Measurements from ENCODE around the gene C1orf105. TPM values are rescaled to one million over a fixed set of nuclear protein-coding genes. Genes with fewer than 3 reads are reported as not detected.

C1orf105 gene
- total and polyA plus RNA-seq, 8 donors: 0.37 TPM; not detected in 7

DNA sequence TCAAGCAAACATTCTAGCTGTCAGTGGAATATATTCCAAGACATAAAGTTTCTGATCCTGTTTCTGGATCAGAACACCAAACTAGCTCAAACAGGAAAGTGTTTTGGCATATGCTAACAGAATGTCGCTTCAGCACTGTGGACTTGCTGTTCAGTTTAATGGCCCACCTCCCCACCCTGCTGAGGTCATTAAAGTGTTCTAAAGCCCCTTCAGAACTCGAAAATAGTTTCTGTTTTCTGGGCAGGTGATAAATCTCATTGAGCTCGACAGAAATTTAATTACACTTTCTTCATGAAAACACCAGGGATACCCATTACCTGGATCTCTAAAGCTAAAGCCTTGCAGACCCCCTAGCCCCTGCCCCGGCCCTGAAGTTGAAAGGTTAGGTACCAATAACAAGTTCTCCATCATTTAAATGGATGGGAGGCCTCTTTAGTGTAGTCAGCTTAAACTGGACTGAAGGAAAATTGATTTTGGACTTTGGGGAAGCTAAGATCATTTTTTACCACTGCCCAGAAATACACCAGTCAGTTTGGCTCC lies 3.9 kb upstream of the C1orf105 start:
- H3K4me1 ChIP-seq: no peaks in the 10 kb centered on the region
- no peak overlapping the region for H3K4me3 ChIP-seq
- no peaks in the 10 kb centered on the region for H3K9me3 ChIP-seq
- H3K36me3 ChIP-seq: no peaks in the 10 kb centered on the region
- 74 to 86% (median 79%) methylated on average over 4 of the region's 4 CpGs for WGBS, 5 donors
- no peak for DNase-seq
- intact Hi-C loops (cut with DNase I; ENCODE audit: low total_unique reads): no loop called here
- H3K27me3 ChIP-seq: no peaks in the 10 kb centered on the region
- no peak overlapping the region for H3K27ac ChIP-seq
- no peak for TF ChIP-seq POLR2A (IDR thresholded peaks at IDR 0.05)
- TF ChIP-seq, protein P1, sequence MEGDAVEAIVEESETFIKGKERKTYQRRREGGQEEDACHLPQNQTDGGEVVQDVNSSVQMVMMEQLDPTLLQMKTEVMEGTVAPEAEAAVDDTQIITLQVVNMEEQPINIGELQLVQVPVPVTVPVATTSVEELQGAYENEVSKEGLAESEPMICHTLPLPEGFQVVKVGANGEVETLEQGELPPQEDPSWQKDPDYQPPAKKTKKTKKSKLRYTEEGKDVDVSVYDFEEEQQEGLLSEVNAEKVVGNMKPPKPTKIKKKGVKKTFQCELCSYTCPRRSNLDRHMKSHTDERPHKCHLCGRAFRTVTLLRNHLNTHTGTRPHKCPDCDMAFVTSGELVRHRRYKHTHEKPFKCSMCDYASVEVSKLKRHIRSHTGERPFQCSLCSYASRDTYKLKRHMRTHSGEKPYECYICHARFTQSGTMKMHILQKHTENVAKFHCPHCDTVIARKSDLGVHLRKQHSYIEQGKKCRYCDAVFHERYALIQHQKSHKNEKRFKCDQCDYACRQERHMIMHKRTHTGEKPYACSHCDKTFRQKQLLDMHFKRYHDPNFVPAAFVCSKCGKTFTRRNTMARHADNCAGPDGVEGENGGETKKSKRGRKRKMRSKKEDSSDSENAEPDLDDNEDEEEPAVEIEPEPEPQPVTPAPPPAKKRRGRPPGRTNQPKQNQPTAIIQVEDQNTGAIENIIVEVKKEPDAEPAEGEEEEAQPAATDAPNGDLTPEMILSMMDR (IDR thresholded peaks at IDR 0.05): no peak
- no peak for TF ChIP-seq EP300 (IDR thresholded peaks at IDR 0.05)
- no peak for TF ChIP-seq POLR2AphosphoS5 (IDR thresholded peaks at IDR 0.05)

DNA sequence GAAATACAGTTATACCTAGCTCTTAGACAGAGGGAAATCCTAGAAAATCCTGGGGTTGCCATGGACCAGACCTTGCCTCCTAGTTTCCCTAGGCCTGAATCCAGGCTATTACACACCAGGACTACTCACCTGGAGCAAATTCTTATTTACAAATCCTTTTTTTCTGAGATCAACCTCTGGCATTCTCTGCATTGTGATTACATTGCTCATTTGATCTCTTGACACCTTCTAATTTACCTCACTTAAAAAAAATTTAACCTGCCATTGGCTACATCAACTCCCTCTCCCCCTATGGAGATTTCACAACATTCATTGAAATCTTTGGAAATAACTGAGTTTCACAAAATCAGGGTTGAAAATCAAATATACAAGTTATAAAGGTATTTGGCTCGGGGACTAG lies 2.9 kb upstream of the C1orf105 start:
- Histone ChIP-seq H3K9me3 (no peaks in the 10 kb centered on the region), H3K27ac (no peak overlapping the region), H3K4me3 (no peak overlapping the region), H3K4me1 (peaks cover 0 to 5% (median 0%) of the 10 kb centered on the region in 4 donors), H3K27me3 (no peaks in the 10 kb centered on the region), H3K36me3 (no peaks in the 10 kb centered on the region)
- TF ChIP-seq, protein P1 (IDR thresholded peaks at IDR 0.05): no peak
- TF ChIP-seq POLR2A (IDR thresholded peaks at IDR 0.05) (no peak), POLR2AphosphoS5 (IDR thresholded peaks at IDR 0.05) (no peak), EP300 (IDR thresholded peaks at IDR 0.05) (no peak)
- intact Hi-C loops (cut with DNase I; ENCODE audit: low total_unique reads): no loop called here
- 93 to 100% (median 95%) methylated on average over 1 of the region's 1 CpG for WGBS, 5 donors
- no peak for DNase-seq

DNA sequence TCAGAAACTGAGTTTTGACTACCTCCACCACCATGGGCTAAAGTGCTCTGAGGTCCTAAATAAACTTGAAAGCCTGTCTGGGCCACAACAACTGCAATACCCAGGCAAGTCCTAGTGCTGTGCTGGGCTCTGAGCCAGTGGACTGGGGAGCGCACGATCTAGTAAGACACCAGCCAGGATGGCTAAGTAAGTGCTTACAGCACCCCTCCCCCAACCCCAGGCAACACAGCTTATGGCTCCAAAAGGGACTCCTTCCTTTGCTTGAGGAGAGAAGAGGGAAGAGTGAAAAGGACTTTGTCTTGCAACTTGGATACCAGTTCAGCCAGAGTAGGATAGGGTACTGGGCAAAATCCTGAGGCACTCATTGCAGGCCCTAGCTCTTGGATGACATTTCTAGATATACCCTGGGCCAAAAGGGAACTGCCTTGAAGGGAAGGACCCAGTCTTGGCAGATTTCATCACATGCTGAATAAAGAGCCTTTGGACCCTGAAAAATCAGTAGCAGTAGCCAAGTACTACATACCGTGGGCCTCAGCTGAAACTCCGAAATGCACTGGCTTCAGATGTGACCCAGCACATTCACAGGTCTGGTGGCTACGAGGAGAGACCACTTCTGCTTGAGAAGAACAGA lies 1.6 kb downstream of the C1orf105 start:
- H3K36me3 ChIP-seq: no peaks in the 10 kb centered on the region
- TF ChIP-seq, protein P1 (IDR thresholded peaks at IDR 0.05): no peak
- no peak for TF ChIP-seq POLR2A (IDR thresholded peaks at IDR 0.05)
- TF ChIP-seq EP300 (IDR thresholded peaks at IDR 0.05): no peak
- no peak for TF ChIP-seq POLR2AphosphoS5 (IDR thresholded peaks at IDR 0.05)
- WGBS, 5 donors: 78 to 90% (median 84%) methylated on average over 5 of the region's 5 CpGs
- no peak overlapping the region for H3K4me3 ChIP-seq
- no peak overlapping the region for H3K27ac ChIP-seq
- H3K9me3 ChIP-seq: no peaks in the 10 kb centered on the region
- H3K27me3 ChIP-seq: no peaks in the 10 kb centered on the region
- no peak for DNase-seq
- H3K4me1 ChIP-seq: peaks cover 0 to 5% (median 0%) of the 10 kb centered on the region in 4 donors
- intact Hi-C loops (cut with DNase I; ENCODE audit: low total_unique reads): no loop called here

DNA sequence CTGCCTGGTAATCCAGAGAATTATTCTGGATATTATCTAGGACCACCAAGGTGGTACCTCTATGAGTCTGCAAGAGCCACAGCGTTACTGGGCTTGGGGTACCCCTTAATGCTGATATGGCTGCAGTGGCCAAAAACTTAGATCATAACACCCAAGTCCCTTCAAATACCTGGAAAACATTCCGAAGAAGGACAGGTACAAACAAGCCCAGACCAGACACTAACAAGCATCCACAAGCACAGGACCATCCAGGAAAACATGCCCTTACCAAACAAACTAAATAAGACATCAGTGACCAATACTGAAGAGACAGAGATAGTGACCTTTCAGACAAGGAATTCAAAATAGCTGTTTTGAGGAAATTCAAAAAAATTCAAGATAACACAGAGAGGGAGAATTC lies 2.9 kb downstream of the C1orf105 start:
- Histone ChIP-seq H3K4me3 (no peak overlapping the region), H3K9me3 (no peaks in the 10 kb centered on the region), H3K27ac (no peak overlapping the region), H3K36me3 (no peaks in the 10 kb centered on the region), H3K4me1 (peaks cover 0 to 5% (median 0%) of the 10 kb centered on the region in 4 donors), H3K27me3 (no peaks in the 10 kb centered on the region)
- intact Hi-C loops (cut with DNase I; ENCODE audit: low total_unique reads): no loop called here
- WGBS, 5 donors: 95 to 100% (median 98%) methylated on average over 2 of the region's 2 CpGs
- DNase-seq: no peak
- TF ChIP-seq, protein P1 (IDR thresholded peaks at IDR 0.05): no peak
- TF ChIP-seq POLR2AphosphoS5 (IDR thresholded peaks at IDR 0.05) (no peak), POLR2A (IDR thresholded peaks at IDR 0.05) (no peak), EP300 (IDR thresholded peaks at IDR 0.05) (no peak)
